HEK293T (cell line): ENCODE data around the gene CUBN.

Experiments used
- CTCF ChIA-PET: fragments of 350-600 bp; formaldehyde crosslinking; extraction: SDS; loops from one replicate; lab custom pipeline; 2021; ENCODE audit warnings: antibody characterized with exemption, inconsistent platforms; lab: Yijun Ruan, JAX
- POLR2A ChIA-PET: fragments of 350-600 bp; formaldehyde crosslinking; extraction: SDS; loops from one replicate; lab custom pipeline; 2020; ENCODE audit warnings: antibody characterized with exemption, inconsistent platforms; lab: Yijun Ruan, JAX
- DNase-seq: peaks from one replicate; pipeline ENCODE4 v3.0.0; 2012; ENCODE audit warnings: mixed read lengths; ENCODE audit errors: extremely low spot score
- ARNT ChIP-seq: fragments of 450-650 bp; IDR thresholded peaks from 2 replicates; pipeline ENCODE4 v1.6.1; 2017; ENCODE audit warnings: mild to moderate bottlenecking
- BHLHE40 ChIP-seq: fragments of 450-650 bp; IDR thresholded peaks from 2 replicates; pipeline ENCODE4 v1.6.1; 2016; ENCODE audit warnings: mild to moderate bottlenecking, moderate library complexity, borderline replicate concordance
- CTBP1 ChIP-seq: fragments of 450-650 bp; IDR thresholded peaks from 2 replicates; pipeline ENCODE4 v1.6.1; 2016; ENCODE audit warnings: borderline replicate concordance
- ELF4 ChIP-seq: fragments of 450-650 bp; IDR thresholded peaks from 2 replicates; pipeline ENCODE4 v1.6.1; 2017; ENCODE audit warnings: antibody characterized with exemption
- FOXA1 ChIP-seq: fragments of 450-650 bp; IDR thresholded peaks from 2 replicates; pipeline ENCODE4 v1.6.1; 2016; ENCODE audit warnings: mild to moderate bottlenecking
- FOXK2 ChIP-seq: fragments of 450-650 bp; IDR thresholded peaks from 2 replicates; pipeline ENCODE4 v1.6.1; 2016; ENCODE audit warnings: mild to moderate bottlenecking
- FOXM1 ChIP-seq: fragments of 450-650 bp; IDR thresholded peaks from 2 replicates; pipeline ENCODE4 v1.6.1; 2017; ENCODE audit warnings: mild to moderate bottlenecking, borderline replicate concordance
- HDGF ChIP-seq: fragments of 450-650 bp; IDR thresholded peaks from 2 replicates; pipeline ENCODE4 v1.6.1; 2017; ENCODE audit warnings: antibody characterized with exemption, borderline replicate concordance
- L3MBTL2 ChIP-seq: fragments of 450-650 bp; conservative IDR thresholded peaks from 2 replicates; pipeline ENCODE4 v1.6.1; 2016; ENCODE audit warnings: mild to moderate bottlenecking
- LEF1 ChIP-seq: fragments of 450-650 bp; IDR thresholded peaks from 2 replicates; pipeline ENCODE4 v1.6.1; 2017; ENCODE audit warnings: mild to moderate bottlenecking, borderline replicate concordance
- NFRKB ChIP-seq: fragments of 450-650 bp; IDR thresholded peaks from 2 replicates; pipeline ENCODE4 v1.6.1; 2016; ENCODE audit warnings: mild to moderate bottlenecking, moderate library complexity
- PKNOX1 ChIP-seq: fragments of 450-650 bp; IDR thresholded peaks from 2 replicates; pipeline ENCODE4 v1.6.1; 2016
- SP1 ChIP-seq: fragments of 450-650 bp; IDR thresholded peaks from 2 replicates; pipeline ENCODE4 v1.6.1; 2017
- SUZ12 ChIP-seq: fragments of 450-650 bp; IDR thresholded peaks from 2 replicates; pipeline ENCODE4 v1.6.1; 2016; ENCODE audit warnings: mild to moderate bottlenecking
- TARDBP ChIP-seq: fragments of 450-650 bp; IDR thresholded peaks from 2 replicates; pipeline ENCODE4 v1.6.1; 2016
- ZNF384 ChIP-seq: fragments of 450-650 bp; IDR thresholded peaks from 2 replicates; pipeline ENCODE4 v1.6.1; 2016

Gene CUBN

GRCh38 chr10:17028798-17029197, 100.8 kb downstream of the CUBN start:
- ChIA-PET CTCF (no interaction called here), POLR2A (no interaction called here)
- DNase-seq = no peak
- no peak for TF ChIP-seq PKNOX1
- TF ChIP-seq CTBP1 = no peak
- no peak for TF ChIP-seq FOXA1
- no peak for TF ChIP-seq SP1
- TF ChIP-seq L3MBTL2 = no peak
- no peak for TF ChIP-seq FOXK2
- TF ChIP-seq SUZ12 = no peak
- no peak for TF ChIP-seq HDGF
- TF ChIP-seq ELF4 = no peak
- no peak for TF ChIP-seq ZNF384
- TF ChIP-seq ARNT = no peak
- no peak for TF ChIP-seq FOXM1
- no peak for TF ChIP-seq BHLHE40

GRCh38 chr10:17026686-17027485, 102.7 kb downstream of the CUBN start:
- no peak for DNase-seq
- TF ChIP-seq ELF4 = no peak
- TF ChIP-seq SP1 = no peak
- TF ChIP-seq TARDBP = no peak
- no peak for TF ChIP-seq NFRKB
- TF ChIP-seq FOXM1 = no peak
- no peak for TF ChIP-seq PKNOX1
- TF ChIP-seq LEF1 = no peak
- no peak for TF ChIP-seq FOXA1
- TF ChIP-seq HDGF = no peak
- TF ChIP-seq FOXK2 = no peak
- TF ChIP-seq ARNT = no peak
- TF ChIP-seq ZNF384 = no peak
- TF ChIP-seq CTBP1 = no peak
- TF ChIP-seq BHLHE40 = no peak
- no peak for TF ChIP-seq SUZ12
- no peak for TF ChIP-seq L3MBTL2
- ChIA-PET CTCF (no interaction called here), POLR2A (no interaction called here)

GRCh38 chr10:17025444-17026295, 103.9 kb downstream of the CUBN start:
- ChIA-PET CTCF (no interaction called here), POLR2A (no interaction called here)
- TF ChIP-seq LEF1 = no peak
- TF ChIP-seq FOXA1 = no peak
- no peak for DNase-seq

GRCh38 chr10:17024461-17024860, 105.2 kb downstream of the CUBN start:
- CTCF ChIA-PET = no interaction called here
- TF ChIP-seq HDGF (no peak), TARDBP (no peak), FOXK2 (no peak), ELF4 (no peak), CTBP1 (no peak), BHLHE40 (no peak), SP1 (no peak), ARNT (no peak), PKNOX1 (no peak), L3MBTL2 (no peak), LEF1 (no peak), ZNF384 (no peak), FOXM1 (no peak), SUZ12 (no peak), NFRKB (no peak)
- POLR2A ChIA-PET = no interaction called here
- no peak for DNase-seq

- POLR2A ChIA-PET = no interaction called here
- TF ChIP-seq FOXA1 (no peak), HDGF (no peak), CTBP1 (no peak), SUZ12 (no peak), NFRKB (no peak), FOXM1 (no peak), BHLHE40 (no peak), L3MBTL2 (no peak), SP1 (no peak), ARNT (no peak), ELF4 (no peak), ZNF384 (no peak), TARDBP (no peak), PKNOX1 (no peak), FOXK2 (no peak), LEF1 (no peak)
- CTCF ChIA-PET = no interaction called here
- DNase-seq = no peak
Observed at GRCh38 chr10:17023386-17024298, 106.0 kb downstream of the CUBN start.
